Kidney (tissue), 14 donors: ENCODE measurements around the gene IGFBP6. TPM values are rescaled to one million over a fixed set of nuclear protein-coding genes. Genes with fewer than 3 reads are reported as not detected.

ENCODE experiments used
- DNase-seq, 5 donors: peaks; one replicate each; pipeline ENCODE4 v3.0.0-alpha.2; 2013 to 2020
- FAIRE-seq: peaks from 2 replicates; lab custom pipeline; 2012; peaks lifted over from hg19 to GRCh38; lab: Jason Lieb, UNC
- H3K27ac ChIP-seq, 2 donors: one replicate each; pipeline ENCODE4 v1.7.0; 2013; ENCODE audit warnings: low read depth in 2 of 2, low read length in 2 of 2, inconsistent platforms in 1 of 2
- H3K27me3 ChIP-seq: one replicate; pipeline ENCODE4 v1.7.1; 2013; ENCODE audit warnings: low read length, inconsistent platforms; ENCODE audit not compliant: control insufficient read depth, insufficient read depth
- H3K36me3 ChIP-seq, 3 donors: one replicate each; pipeline versions ENCODE4 v1.7.0 to v1.7.1; 2013; ENCODE audit warnings: low read length in 3 of 3, control low read depth in 1 of 3, inconsistent platforms in 1 of 3; ENCODE audit not compliant: insufficient read depth in 3 of 3, control insufficient read depth in 2 of 3
- H3K4me1 ChIP-seq, 3 donors: one replicate each; pipeline versions ENCODE4 v1.7.0 to v1.7.1; 2013; ENCODE audit warnings: low read length in 3 of 3, inconsistent platforms in 1 of 3, low read depth in 1 of 3; ENCODE audit not compliant: control insufficient read depth in 2 of 3, insufficient read depth in 2 of 3
- H3K4me3 ChIP-seq, 3 donors: one replicate each; pipeline versions ENCODE4 v1.7.0 to v1.8.1; 2013; ENCODE audit warnings: low read length in 3 of 3, control low read depth in 1 of 3, inconsistent platforms in 1 of 3
- H3K9ac ChIP-seq, 3 donors: one replicate each; pipeline versions ENCODE4 v1.7.0 to v1.7.1; 2013; ENCODE audit warnings: low read length in 3 of 3, control low read depth in 1 of 3, inconsistent platforms in 1 of 3
- H3K9me3 ChIP-seq, 3 donors: one replicate each; pipeline versions ENCODE4 v1.7.0 to v1.7.1; 2013; ENCODE audit warnings: low read length in 3 of 3, control low read depth in 1 of 3, inconsistent platforms in 1 of 3; ENCODE audit not compliant: control insufficient read depth in 2 of 3, insufficient read depth in 1 of 3
- CTCF ChIP-seq: IDR thresholded peaks from 3 replicates; pipeline ENCODE4 v1.5.1; 2012; ENCODE audit warnings: mild to moderate bottlenecking, moderate library complexity, borderline replicate concordance; ENCODE audit not compliant: insufficient read depth; ENCODE audit errors: extremely low read depth
- intact Hi-C: fragments of 100-400 bp; cut with DNase I; formaldehyde crosslinking; loops from one replicate; pipeline ENCODE4 v1.11.1; 2022
- polyA plus RNA-seq: library from polyadenylated mRNA; stranded (reverse); fragments of 350-450 nt; fragmentation: Illumina TruSeq; extraction: RNeasy Lipid Tissue Mini Kit (QIAGEN cat#74804); gene quantifications from one replicate; pipeline ENCODE4 v1.2.3, GENCODE V29; 2014; ENCODE audit warnings: low read depth, low replicate concordance; ENCODE audit not compliant: insufficient read depth
- total RNA-seq: library from RNA; stranded (reverse); fragmentation: NEBNext Ultra II Directional; extraction: Animal tissue kit (Norgen Biotek cat#: 25700); gene quantifications from one replicate; pipeline ENCODE4 v1.2.1, GENCODE V29; 2021
- donor health status: control.
- donor health status: control.
- donor health status: control.
- donor health status: control.
- donor health status: control.
- donor health status: DM: yes; HTN: yes; CAD: no.
- donor health status: Normal renal cell carcinoma (clear cell type).

IGFBP6 gene
- total and polyA plus RNA-seq, 2 donors from 2014 or later, result 57.3 to 203 TPM

GRCh38 chr12:53062977-53063707 is 34.3 kb upstream of the IGFBP6 start:
- peak in 2 of 5 donors; percentile 58 to 77 for DNase-seq
- Histone ChIP-seq H3K27me3 (no peaks in the 10 kb centered on the region), H3K9me3 (no peaks in the 10 kb centered on the region), H3K4me1 (peaks cover 0 to 37% (median 9%) of the 10 kb centered on the region in 3 donors), H3K4me3 (no peak overlapping the region), H3K27ac (peak overlapping the region in 1 of 2 donors; percentile 6), H3K36me3 (peaks cover 0 to 41% (median 12%) of the 10 kb centered on the region in 3 donors), H3K9ac (no peak overlapping the region)
- TF ChIP-seq CTCF, result no peak
- intact Hi-C loops, result loop anchor here (10.0 kb wide), 1 partner anchor 132 kb away; no protein-coding TSS in a partner anchor
- no peak for FAIRE-seq

DNA sequence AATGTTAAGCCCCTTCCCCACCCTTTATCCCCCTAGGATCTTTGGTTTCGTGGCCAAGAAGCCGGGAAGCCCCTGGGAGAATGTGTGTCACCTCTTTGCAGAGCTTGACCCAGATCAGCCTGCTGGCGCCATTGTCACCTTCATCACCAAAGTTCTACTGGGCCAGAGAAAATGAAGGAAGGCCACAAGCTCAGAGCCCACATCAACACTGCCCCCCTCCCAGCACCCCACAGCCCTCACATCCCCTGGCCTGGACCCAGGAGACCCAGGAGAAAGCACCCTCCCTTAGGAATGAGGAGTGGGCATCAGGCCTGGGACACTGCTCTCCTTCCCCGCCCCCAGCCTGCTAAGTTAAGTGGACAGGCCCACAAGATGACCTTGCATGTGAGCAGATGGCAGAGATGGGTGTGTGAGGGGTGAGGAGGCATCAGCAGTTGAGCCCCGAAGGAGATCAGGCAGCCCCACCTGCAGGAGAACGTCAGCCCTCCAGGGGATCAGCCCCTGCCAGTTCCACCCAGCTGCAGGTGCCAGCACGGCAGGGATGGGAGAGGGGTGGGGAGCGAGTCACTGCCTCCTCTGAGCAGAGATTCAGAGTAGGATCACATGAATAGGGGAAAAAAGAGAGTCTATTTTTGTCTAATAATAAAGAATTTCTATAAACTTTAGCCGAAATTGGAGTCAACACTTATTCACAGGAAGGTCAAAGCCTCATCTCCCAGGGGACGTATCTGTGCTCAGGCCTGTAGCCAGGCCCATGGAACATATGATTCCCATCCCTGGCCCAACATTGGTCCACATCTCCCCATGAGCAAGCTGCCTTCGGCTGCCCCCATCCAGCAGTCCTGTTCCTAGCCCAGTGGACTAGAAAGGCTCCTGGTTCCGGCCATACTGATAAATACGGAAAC is 33.5 kb upstream of the IGFBP6 start:
- H3K27ac ChIP-seq, result peak overlapping the region; percentile 6 to 50
- H3K9ac ChIP-seq, result no peak overlapping the region
- peaks cover 0 to 41% (median 12%) of the 10 kb centered on the region in 3 donors for H3K36me3 ChIP-seq
- no peak for TF ChIP-seq CTCF
- no peaks in the 10 kb centered on the region for H3K9me3 ChIP-seq
- DNase-seq (peak in 2 of 5 donors; percentile 35 to 82), FAIRE-seq (no peak)
- H3K4me1 ChIP-seq, result peaks cover 0 to 39% (median 9%) of the 10 kb centered on the region in 3 donors
- H3K27me3 ChIP-seq, result no peaks in the 10 kb centered on the region
- intact Hi-C loops, result loop anchor here (10.0 kb wide), 1 partner anchor 131 kb away; no protein-coding TSS in a partner anchor
- H3K4me3 ChIP-seq, result no peak overlapping the region

- Histone ChIP-seq H3K4me3 (no peak overlapping the region), H3K27ac (peak overlapping the region in 1 of 2 donors; percentile 50), H3K9me3 (no peaks in the 10 kb centered on the region), H3K9ac (no peak overlapping the region), H3K36me3 (peaks cover 0 to 37% (median 12%) of the 10 kb centered on the region in 3 donors), H3K27me3 (no peaks in the 10 kb centered on the region), H3K4me1 (peaks cover 0 to 43% (median 9%) of the 10 kb centered on the region in 3 donors)
- no peak for FAIRE-seq
- TF ChIP-seq CTCF, result no peak
- peak in 2 of 5 donors; percentile 32 to 72 for DNase-seq
- intact Hi-C loops, result loop anchor here (10.0 kb wide), 1 partner anchor 130 kb away; no protein-coding TSS in a partner anchor
Observed at GRCh38 chr12:53064613-53065436, 32.6 kb upstream of the IGFBP6 start.
